Spleen (tissue), 7 donors: ENCODE data around the gene DIMT1.

Experiments used
- POLR2A ChIP-seq, 3 donors: fragments of 450-650 bp; IDR thresholded peaks; one replicate each; pipeline ENCODE4 v1.5.1; 2017; ENCODE audit warnings: antibody characterized with exemption in 3 of 3, mild to moderate bottlenecking in 1 of 3
- POLR2AphosphoS5 ChIP-seq, 3 donors: sonication (generic); formaldehyde crosslinking; IDR thresholded peaks; one replicate each; pipeline ENCODE4 v1.5.1; 2017; ENCODE audit warnings: antibody characterized with exemption in 3 of 3
- TF ChIP-seq, protein P1 (sequence below), 11 experiments: fragments of 200-600 bp in 7 of 11; fragments of 450-650 bp in 4 of 11; sonication (generic) in 4 of 11; IDR thresholded peaks in 8 of 11; conservative IDR thresholded peaks in 3 of 11; 1 replicate in 7 of 11; 2 replicates in 4 of 11; pipeline versions ENCODE4 v1.4.0 to v1.8.0; 2016 to 2021; ENCODE audit warnings: antibody characterized with exemption in 11 of 11, inconsistent platforms in 4 of 11, mild to moderate bottlenecking in 1 of 11
- donor health status: DM: no; HTN: no; CAD: no; lungs with moderate emphysema.
- donor health status: DM: no; HTN: no; CAD: no.
- donor health status: DM: no; HTN: no; CAD: no.

DNA sequence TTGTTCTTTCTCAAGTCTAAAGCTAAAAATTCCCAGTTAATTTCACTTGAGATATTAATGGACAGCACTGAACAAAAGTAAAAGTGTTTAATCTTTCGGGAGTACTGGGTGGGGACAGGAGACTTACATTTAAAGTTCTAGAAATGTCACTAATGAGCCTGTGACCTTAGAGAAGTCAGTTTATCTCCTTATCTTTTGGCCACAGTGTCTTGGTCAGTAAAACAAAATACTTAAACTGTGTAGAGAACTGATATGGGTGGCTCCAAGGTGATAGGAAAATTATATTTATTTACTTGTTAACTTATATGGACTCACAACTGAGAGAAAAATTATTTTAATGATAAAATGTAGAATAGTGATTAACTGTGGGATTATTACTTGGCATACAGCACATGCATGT, 17.7 kb upstream of the DIMT1 start:
- TF ChIP-seq, protein P1, sequence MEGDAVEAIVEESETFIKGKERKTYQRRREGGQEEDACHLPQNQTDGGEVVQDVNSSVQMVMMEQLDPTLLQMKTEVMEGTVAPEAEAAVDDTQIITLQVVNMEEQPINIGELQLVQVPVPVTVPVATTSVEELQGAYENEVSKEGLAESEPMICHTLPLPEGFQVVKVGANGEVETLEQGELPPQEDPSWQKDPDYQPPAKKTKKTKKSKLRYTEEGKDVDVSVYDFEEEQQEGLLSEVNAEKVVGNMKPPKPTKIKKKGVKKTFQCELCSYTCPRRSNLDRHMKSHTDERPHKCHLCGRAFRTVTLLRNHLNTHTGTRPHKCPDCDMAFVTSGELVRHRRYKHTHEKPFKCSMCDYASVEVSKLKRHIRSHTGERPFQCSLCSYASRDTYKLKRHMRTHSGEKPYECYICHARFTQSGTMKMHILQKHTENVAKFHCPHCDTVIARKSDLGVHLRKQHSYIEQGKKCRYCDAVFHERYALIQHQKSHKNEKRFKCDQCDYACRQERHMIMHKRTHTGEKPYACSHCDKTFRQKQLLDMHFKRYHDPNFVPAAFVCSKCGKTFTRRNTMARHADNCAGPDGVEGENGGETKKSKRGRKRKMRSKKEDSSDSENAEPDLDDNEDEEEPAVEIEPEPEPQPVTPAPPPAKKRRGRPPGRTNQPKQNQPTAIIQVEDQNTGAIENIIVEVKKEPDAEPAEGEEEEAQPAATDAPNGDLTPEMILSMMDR (IDR thresholded peaks at IDR 0.05 in 8 of 11, conservative IDR thresholded peaks at IDR 0.05 in 3 of 11): no peak
- TF ChIP-seq POLR2A (IDR thresholded peaks at IDR 0.05) (no peak), POLR2AphosphoS5 (IDR thresholded peaks at IDR 0.05) (no peak)
